ENCODE results near the gene UGT1A8. TPM values are rescaled to one million over a fixed set of nuclear protein-coding genes. Genes with fewer than 3 reads are reported as not detected.

UGT1A8 gene
- total RNA-seq, 2 experiments from 2014 or later: not detected

- CTCF ChIA-PET: no interaction called here
- DNase-seq: no peak
- no peak overlapping the region for H3K27ac ChIP-seq (ENCODE audit: low read depth in 1 of 2, low read length in 2 of 2)
- Mint-ChIP-seq H3K9me3 (no peaks in the 10 kb centered on the region), H3K36me3 (ENCODE audit: low read depth) (no peaks in the 10 kb centered on the region), H3K27ac (no peak overlapping the region), H3K4me1 (ENCODE audit: low read depth) (no peaks in the 10 kb centered on the region), H3K4me3 (no peak overlapping the region), H3K27me3 (peaks cover 31% of the 10 kb centered on the region)
- no peak for TF ChIP-seq CTCF (IDR thresholded peaks at IDR 0.05)
- H3K36me3 ChIP-seq (ENCODE audit: insufficient read depth, low read length): no peaks in the 10 kb centered on the region
- no peaks in the 10 kb centered on the region for H3K4me1 ChIP-seq (ENCODE audit: insufficient read depth, low read length)
- H3K9me3 ChIP-seq (ENCODE audit: control insufficient read depth in 1 of 2, insufficient read depth in 1 of 2, low read length in 2 of 2): no peaks in the 10 kb centered on the region
- POLR2A ChIA-PET: no interaction called here
- intact Hi-C loops (cut with DNase I, micrococcal nuclease): loop anchor here (5.0 to 10.0 kb wide), 4 partner anchors 311 to 951 kb away; no protein-coding TSS in a partner anchor
- H3K4me3 ChIP-seq (ENCODE audit: low read length): no peak overlapping the region
- peaks cover 0 to 13% of the 10 kb centered on the region in 2 experiments for H3K27me3 ChIP-seq (ENCODE audit: control insufficient read depth in 1 of 2, insufficient read depth in 2 of 2, low read length in 2 of 2)
- ATAC-seq (ENCODE audit: poor library complexity): no peak
Observed at GRCh38 chr2:233713262-233713615, 95.8 kb downstream of the UGT1A8 start.

GRCh38 chr2:233714121-233714520 is 96.7 kb downstream of the UGT1A8 start:
- no peaks in the 10 kb centered on the region for H3K9me3 Mint-ChIP-seq
- Histone ChIP-seq H3K4me3 (ENCODE audit: low read length) (no peak overlapping the region), H3K36me3 (ENCODE audit: insufficient read depth, low read length) (no peaks in the 10 kb centered on the region), H3K27me3 (ENCODE audit: control insufficient read depth in 1 of 2, insufficient read depth in 2 of 2, low read length in 2 of 2) (peaks cover 0 to 13% of the 10 kb centered on the region in 2 experiments), H3K4me1 (ENCODE audit: insufficient read depth, low read length) (no peaks in the 10 kb centered on the region), H3K9me3 (ENCODE audit: control insufficient read depth in 1 of 2, insufficient read depth in 1 of 2, low read length in 2 of 2) (no peaks in the 10 kb centered on the region), H3K27ac (ENCODE audit: low read depth in 1 of 2, low read length in 2 of 2) (no peak overlapping the region)
- ChIA-PET POLR2A (no interaction called here), CTCF (no interaction called here)
- no peak overlapping the region for H3K27ac Mint-ChIP-seq
- no peak overlapping the region for H3K4me3 Mint-ChIP-seq
- no peak for TF ChIP-seq CTCF (IDR thresholded peaks at IDR 0.05)
- H3K4me1 Mint-ChIP-seq (ENCODE audit: low read depth): no peaks in the 10 kb centered on the region
- H3K27me3 Mint-ChIP-seq: peaks cover 37% of the 10 kb centered on the region
- DNase-seq (no peak), ATAC-seq (ENCODE audit: poor library complexity) (no peak)
- intact Hi-C loops (cut with DNase I, micrococcal nuclease): loop anchor here (5.0 to 10.0 kb wide), 4 partner anchors 312 to 952 kb away; no protein-coding TSS in a partner anchor
- no peaks in the 10 kb centered on the region for H3K36me3 Mint-ChIP-seq (ENCODE audit: low read depth)

- H3K27ac Mint-ChIP-seq: no peak within 1 kb of the TSS
- no peak within 1 kb of the TSS for H3K4me3 ChIP-seq (ENCODE audit: low read length)
- H3K9me3 Mint-ChIP-seq: no peaks in the 10 kb centered on the region
- no peak within 1 kb of the TSS for H3K4me3 Mint-ChIP-seq
- H3K9me3 ChIP-seq (ENCODE audit: control insufficient read depth in 1 of 2, insufficient read depth in 1 of 2, low read length in 2 of 2): no peaks in the 10 kb centered on the region
- TF ChIP-seq CTCF (IDR thresholded peaks at IDR 0.05): no peak
- no peaks in the 10 kb centered on the region for H3K36me3 Mint-ChIP-seq (ENCODE audit: low read depth)
- H3K27me3 Mint-ChIP-seq: peaks cover 41% of the 10 kb centered on the region
- intact Hi-C loops (cut with DNase I, micrococcal nuclease): loop anchor here in 1 of 2 experiments (5.0 to 10.0 kb wide), 2 partner anchors 374 to 786 kb away; no protein-coding TSS in a partner anchor
- ATAC-seq (ENCODE audit: poor library complexity) (no peak), DNase-seq (no peak)
- H3K27ac ChIP-seq (ENCODE audit: low read depth in 1 of 2, low read length in 2 of 2): no peak within 1 kb of the TSS
- POLR2A ChIA-PET: no interaction called here
- H3K27me3 ChIP-seq (ENCODE audit: control insufficient read depth in 1 of 2, insufficient read depth in 2 of 2, low read length in 2 of 2): peaks cover 0 to 10% of the 10 kb centered on the region in 2 experiments
- no peaks in the 10 kb centered on the region for H3K4me1 Mint-ChIP-seq (ENCODE audit: low read depth)
- no peaks in the 10 kb centered on the region for H3K4me1 ChIP-seq (ENCODE audit: insufficient read depth, low read length)
- CTCF ChIA-PET: no interaction called here
- H3K36me3 ChIP-seq (ENCODE audit: insufficient read depth, low read length): no peaks in the 10 kb centered on the region
Observed at GRCh38 chr2:233718552-233718951, 101.1 kb downstream of the UGT1A8 start, which contains the start of gene UGT1A4. Gene UGT1A4, plus strand, starts transcription at chr2:233718736. Its CDS starts 85 bp downstream, at chr2:233718821.
